Uterus (tissue), 2 donors: ENCODE measurements around the gene DDC.

Experiments
- POLR2A ChIP-seq, 2 donors: fragments of 450-650 bp; IDR thresholded peaks; one replicate each; pipeline ENCODE4 v1.6.1; 2016; ENCODE audit warnings: antibody characterized with exemption in 2 of 2, mild to moderate bottlenecking in 1 of 2, moderate library complexity in 1 of 2
- TF ChIP-seq, protein P1 (sequence below), 4 experiments: fragments of 200-600 bp in 2 of 4; fragments of 450-650 bp in 2 of 4; sonication (generic) in 2 of 4; IDR thresholded peaks; one replicate each; pipeline ENCODE4 v1.5.1; 2016 to 2019; ENCODE audit warnings: antibody characterized with exemption in 4 of 4, mild to moderate bottlenecking in 2 of 4, moderate library complexity in 1 of 4

- TF ChIP-seq POLR2A (IDR thresholded peaks at IDR 0.05), result no peak
- TF ChIP-seq, protein P1, sequence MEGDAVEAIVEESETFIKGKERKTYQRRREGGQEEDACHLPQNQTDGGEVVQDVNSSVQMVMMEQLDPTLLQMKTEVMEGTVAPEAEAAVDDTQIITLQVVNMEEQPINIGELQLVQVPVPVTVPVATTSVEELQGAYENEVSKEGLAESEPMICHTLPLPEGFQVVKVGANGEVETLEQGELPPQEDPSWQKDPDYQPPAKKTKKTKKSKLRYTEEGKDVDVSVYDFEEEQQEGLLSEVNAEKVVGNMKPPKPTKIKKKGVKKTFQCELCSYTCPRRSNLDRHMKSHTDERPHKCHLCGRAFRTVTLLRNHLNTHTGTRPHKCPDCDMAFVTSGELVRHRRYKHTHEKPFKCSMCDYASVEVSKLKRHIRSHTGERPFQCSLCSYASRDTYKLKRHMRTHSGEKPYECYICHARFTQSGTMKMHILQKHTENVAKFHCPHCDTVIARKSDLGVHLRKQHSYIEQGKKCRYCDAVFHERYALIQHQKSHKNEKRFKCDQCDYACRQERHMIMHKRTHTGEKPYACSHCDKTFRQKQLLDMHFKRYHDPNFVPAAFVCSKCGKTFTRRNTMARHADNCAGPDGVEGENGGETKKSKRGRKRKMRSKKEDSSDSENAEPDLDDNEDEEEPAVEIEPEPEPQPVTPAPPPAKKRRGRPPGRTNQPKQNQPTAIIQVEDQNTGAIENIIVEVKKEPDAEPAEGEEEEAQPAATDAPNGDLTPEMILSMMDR (IDR thresholded peaks at IDR 0.05), result no peak
Measured at GRCh38 chr7:50556247-50556991, 8.8 kb downstream of the DDC start.
